ENCODE results near the gene SCARF2. TPM values are rescaled to one million over a fixed set of nuclear protein-coding genes. Genes with fewer than 3 reads are reported as not detected.

The SCARF2 gene
- total RNA-seq, 4 donors from 2014 or later: 28.4 to 72.0 (median 53.1) TPM

DNA sequence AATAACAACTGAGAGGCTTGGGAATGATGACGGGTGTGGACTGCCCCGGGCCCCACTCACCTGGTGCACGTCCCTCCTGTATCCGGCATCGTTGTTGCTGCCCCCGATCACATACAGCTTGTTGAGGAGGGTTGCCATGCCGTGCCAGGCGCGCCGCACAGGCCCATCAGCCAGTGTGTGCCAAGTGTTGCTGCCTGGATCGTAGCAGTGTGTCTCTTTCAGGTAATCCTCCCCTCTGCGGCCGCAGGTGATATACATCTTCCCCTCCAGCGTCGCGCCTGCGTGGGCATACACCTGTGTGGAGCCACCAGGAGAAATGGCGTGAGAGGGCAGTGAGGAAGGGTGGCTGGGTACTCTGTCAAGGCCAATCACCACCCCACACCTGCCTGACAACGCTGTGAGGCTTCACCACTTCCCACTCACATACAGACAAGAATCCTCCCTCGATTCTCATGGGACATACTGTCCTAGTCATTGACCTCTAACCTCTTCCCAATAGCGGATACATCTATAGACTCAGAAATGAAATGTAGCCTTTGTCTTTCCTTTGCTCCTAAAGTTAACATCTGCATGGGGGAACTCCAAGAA, 8.9 kb upstream of the SCARF2 start:
- WGBS, 2 donors: 86 to 93% methylated on average over 21 of the region's 21 CpGs
- Histone ChIP-seq H3K27me3 (no peaks in the 10 kb centered on the region), H3K4me1 (peaks cover 0 to 17% (median 5%) of the 10 kb centered on the region in 4 donors), H3K4me3 (no peak overlapping the region), H3K36me3 (peaks cover 0 to 64% (median 0%) of the 10 kb centered on the region in 3 donors), H3K27ac (no peak overlapping the region), H3K9me3 (no peaks in the 10 kb centered on the region)
- no peak for DNase-seq (ENCODE audit: low spot score in 2 of 2)
- no peak for TF ChIP-seq POLR2A (IDR thresholded peaks at IDR 0.05)
- TF ChIP-seq, protein P1, sequence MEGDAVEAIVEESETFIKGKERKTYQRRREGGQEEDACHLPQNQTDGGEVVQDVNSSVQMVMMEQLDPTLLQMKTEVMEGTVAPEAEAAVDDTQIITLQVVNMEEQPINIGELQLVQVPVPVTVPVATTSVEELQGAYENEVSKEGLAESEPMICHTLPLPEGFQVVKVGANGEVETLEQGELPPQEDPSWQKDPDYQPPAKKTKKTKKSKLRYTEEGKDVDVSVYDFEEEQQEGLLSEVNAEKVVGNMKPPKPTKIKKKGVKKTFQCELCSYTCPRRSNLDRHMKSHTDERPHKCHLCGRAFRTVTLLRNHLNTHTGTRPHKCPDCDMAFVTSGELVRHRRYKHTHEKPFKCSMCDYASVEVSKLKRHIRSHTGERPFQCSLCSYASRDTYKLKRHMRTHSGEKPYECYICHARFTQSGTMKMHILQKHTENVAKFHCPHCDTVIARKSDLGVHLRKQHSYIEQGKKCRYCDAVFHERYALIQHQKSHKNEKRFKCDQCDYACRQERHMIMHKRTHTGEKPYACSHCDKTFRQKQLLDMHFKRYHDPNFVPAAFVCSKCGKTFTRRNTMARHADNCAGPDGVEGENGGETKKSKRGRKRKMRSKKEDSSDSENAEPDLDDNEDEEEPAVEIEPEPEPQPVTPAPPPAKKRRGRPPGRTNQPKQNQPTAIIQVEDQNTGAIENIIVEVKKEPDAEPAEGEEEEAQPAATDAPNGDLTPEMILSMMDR (IDR thresholded peaks at IDR 0.05): no peak
- no peak for TF ChIP-seq EP300 (IDR thresholded peaks at IDR 0.05)

DNA sequence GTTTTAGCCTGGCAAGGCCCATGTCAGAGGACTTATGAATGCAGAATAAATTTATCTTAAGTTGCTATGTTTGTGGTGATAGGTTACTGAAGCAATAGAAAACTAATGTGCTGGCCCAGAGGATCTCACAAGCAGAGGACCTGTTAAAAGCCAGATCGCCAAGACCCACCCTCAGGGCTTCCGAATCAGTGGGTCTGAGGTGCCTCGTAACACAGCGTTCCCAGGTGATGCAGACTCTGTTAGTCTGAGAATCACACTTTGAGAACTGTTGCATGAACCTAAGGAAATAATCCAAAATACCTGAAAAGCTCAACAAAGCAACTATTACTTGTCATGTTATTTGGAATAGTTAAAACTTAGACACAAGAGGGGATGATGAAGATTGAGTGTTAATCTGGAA, 6.7 kb upstream of the SCARF2 start:
- WGBS, 2 donors: 94 to 98% methylated on average over 4 of the region's 4 CpGs
- DNase-seq (ENCODE audit: low spot score in 2 of 2): no peak
- no peak overlapping the region for H3K4me3 ChIP-seq
- no peak overlapping the region for H3K27ac ChIP-seq
- H3K4me1 ChIP-seq: peaks cover 0 to 33% (median 5%) of the 10 kb centered on the region in 4 donors
- H3K36me3 ChIP-seq: peaks cover 0 to 52% (median 0%) of the 10 kb centered on the region in 3 donors
- no peaks in the 10 kb centered on the region for H3K27me3 ChIP-seq
- H3K9me3 ChIP-seq: no peaks in the 10 kb centered on the region
- TF ChIP-seq, protein P1 (IDR thresholded peaks at IDR 0.05): no peak
- no peak for TF ChIP-seq POLR2A (IDR thresholded peaks at IDR 0.05)
- no peak for TF ChIP-seq EP300 (IDR thresholded peaks at IDR 0.05)

DNA sequence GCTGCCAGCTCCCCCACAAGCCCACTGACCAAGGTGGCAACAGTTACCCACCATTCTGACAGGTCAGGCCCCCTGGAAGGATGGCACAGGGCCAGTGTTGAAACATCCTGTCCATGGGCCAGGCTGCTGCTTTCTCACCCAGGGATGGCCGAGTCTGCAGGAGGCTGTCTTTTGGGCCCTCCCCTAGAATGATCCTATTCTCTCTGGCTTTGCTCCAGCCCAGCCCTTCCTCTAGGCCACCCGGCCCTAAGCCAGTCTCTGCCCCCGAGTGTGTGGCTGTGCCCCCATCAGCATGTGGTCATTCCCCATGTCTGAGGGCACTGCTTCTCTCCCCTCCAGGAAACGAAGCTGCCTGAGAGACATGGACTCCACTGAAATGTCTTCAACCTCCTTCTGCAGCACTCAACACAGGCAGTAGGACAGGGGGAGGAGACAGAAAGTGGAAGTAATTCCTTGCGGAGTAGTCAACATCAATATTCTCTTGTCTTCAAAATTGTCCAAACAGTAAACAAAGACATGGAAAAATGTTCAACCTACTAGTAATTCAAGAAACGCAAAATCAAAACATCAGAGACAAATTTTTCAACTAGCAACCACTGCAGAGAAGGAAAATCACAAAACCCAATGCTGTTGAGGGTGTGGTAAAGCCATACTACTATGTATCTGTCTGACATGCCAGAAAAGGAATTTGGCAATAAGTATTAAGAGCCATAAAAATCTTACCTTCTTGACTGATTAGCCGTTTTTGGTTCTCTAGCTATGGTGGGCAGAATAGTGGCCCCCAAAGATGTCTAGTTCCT, 5.1 kb upstream of the SCARF2 start:
- Histone ChIP-seq H3K36me3 (peaks cover 0 to 52% (median 0%) of the 10 kb centered on the region in 3 donors), H3K9me3 (no peaks in the 10 kb centered on the region), H3K4me3 (no peak overlapping the region), H3K27me3 (no peaks in the 10 kb centered on the region), H3K4me1 (peaks cover 0 to 49% (median 8%) of the 10 kb centered on the region in 4 donors), H3K27ac (peak overlapping the region in 3 of 4 donors; percentile 19 to 65 (median 30))
- 52 to 56% methylated on average over 7 of the region's 7 CpGs for WGBS, 2 donors
- no peak for DNase-seq (ENCODE audit: low spot score in 2 of 2)
- no peak for TF ChIP-seq EP300 (IDR thresholded peaks at IDR 0.05)
- TF ChIP-seq, protein P1 (IDR thresholded peaks at IDR 0.05): no peak
- no peak for TF ChIP-seq POLR2A (IDR thresholded peaks at IDR 0.05)

DNA sequence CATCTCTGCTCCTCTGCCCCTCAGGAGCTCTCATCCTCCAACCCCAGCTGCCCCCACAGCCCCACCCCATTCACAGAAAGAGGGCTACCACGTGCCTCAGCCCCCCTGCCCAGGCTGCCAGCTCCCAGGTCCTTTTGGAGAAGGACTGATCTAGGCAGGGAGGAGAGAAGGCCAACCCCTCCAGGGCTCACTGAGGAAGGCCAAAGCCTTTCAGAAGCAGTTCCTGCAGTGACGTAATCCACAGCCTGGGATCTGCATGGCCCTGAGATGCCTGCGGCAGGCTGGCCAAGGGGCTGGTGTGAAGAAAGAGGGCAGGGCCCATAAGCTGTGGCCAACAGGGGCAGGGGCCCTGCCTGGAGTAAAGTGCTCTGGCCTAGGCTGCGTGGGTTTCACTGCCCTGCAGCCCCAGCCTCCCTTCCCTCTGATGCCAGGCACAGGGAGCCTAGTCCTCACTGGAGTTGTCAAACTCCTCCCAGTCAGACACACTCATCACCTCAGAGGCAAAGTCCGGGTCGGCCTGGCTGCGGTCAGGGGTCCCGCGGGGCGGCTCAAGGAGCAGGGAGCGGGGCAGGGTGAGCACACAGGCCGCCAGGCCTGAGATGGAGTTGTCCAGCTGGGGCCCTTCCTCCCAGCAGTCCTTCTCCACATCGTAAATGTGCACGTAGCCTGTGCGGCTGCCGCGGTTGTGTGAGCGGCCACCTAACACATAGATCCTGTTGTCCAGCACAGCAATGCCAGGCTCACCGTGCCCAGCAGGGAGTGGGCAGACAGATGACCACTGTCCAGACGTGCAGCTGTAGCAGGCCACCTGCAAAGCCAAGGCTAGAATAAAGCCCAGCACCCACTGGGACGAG, 4.2 kb upstream of the SCARF2 start:
- H3K4me1 ChIP-seq: peaks cover 0 to 50% (median 11%) of the 10 kb centered on the region in 4 donors
- WGBS, 2 donors: 59 to 65% methylated on average over 13 to 20 of the region's 21 CpGs
- H3K27ac ChIP-seq: peak overlapping the region in 3 of 4 donors; percentile 30 to 65 (median 45)
- H3K4me3 ChIP-seq: no peak overlapping the region
- H3K27me3 ChIP-seq: no peaks in the 10 kb centered on the region
- no peak for DNase-seq (ENCODE audit: low spot score in 2 of 2)
- H3K36me3 ChIP-seq: peaks cover 0 to 52% (median 0%) of the 10 kb centered on the region in 3 donors
- no peaks in the 10 kb centered on the region for H3K9me3 ChIP-seq
- TF ChIP-seq POLR2A (IDR thresholded peaks at IDR 0.05): no peak
- TF ChIP-seq, protein P1 (IDR thresholded peaks at IDR 0.05): no peak
- TF ChIP-seq EP300 (IDR thresholded peaks at IDR 0.05): no peak

Data from tibial nerve (tissue), 4 donors.